NCI-H2171 (cell line): ENCODE data around the gene RETREG1.

ENCODE experiments used
- DNase-seq: peaks from one replicate; lab custom pipeline; 2025; lab: John Stamatoyannopoulos, UW

The RETREG1 gene

DNA sequence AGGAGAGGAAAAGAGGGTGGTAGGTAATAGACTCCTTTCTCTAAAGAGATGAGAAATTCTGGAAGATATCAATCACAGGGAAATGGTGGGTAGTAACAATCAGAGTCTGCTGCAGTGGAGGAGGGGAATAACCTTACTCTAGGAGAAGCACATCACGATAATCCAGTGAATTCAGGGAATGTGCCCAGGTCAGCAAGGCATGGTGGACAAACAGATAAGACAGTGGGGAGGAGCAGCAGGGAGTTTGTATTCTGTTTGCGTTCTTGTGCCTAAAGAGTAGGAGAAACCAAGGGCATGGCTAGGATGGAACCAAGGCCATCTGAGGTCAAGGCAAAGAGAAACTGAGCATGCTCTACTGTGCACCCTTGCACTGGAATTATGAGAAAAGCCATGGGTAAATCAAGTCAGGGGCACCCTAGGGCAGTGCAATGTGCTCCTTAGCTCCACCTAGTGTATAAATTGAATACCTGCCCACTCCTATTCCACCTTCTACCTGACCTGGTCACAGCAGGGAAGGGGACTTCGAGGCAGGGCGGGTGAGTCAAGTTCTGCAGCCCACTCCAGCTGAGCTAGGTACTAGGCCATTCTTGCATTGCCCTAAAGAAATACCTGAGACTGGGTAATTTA, 31.6 kb downstream of the RETREG1 start:
- no peak for DNase-seq

DNA sequence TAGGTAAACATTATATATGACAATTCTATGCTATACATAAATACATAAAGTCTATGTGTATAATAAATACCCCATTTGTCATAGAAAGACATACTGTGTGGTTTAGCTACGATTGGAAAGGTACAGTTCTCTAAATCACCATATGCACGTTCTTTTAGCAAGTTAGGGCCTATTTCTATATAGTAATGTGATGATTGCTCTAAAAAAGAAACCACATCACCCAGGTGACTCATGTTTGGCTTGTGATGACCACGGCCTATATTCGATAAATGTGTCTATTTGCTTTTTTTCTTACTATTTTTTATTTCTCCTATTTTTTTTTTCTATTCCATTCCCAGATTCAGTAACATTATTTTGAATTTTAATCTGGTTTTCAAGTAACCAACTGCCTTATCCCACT, 34.7 kb downstream of the RETREG1 start:
- DNase-seq = no peak

DNA sequence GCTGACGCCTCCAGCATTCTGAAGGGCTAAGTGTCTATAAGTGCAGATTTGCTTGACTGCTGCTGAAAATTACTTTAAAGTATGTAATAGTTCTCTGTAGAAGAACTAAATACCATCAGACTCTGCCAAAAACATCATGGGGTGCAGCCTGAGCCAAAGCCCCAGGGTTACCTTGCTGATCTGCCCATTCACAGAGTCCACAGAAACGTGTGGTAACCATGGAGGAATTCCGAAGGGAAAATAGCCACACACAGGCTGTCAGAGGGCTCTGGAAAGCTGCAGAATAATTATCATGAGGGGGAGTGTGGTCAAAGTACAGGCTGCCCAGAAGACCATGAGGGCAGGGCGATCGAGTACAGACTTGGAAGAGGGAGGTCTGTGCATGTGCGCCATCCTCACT, 36.4 kb downstream of the RETREG1 start:
- DNase-seq = no peak

DNA sequence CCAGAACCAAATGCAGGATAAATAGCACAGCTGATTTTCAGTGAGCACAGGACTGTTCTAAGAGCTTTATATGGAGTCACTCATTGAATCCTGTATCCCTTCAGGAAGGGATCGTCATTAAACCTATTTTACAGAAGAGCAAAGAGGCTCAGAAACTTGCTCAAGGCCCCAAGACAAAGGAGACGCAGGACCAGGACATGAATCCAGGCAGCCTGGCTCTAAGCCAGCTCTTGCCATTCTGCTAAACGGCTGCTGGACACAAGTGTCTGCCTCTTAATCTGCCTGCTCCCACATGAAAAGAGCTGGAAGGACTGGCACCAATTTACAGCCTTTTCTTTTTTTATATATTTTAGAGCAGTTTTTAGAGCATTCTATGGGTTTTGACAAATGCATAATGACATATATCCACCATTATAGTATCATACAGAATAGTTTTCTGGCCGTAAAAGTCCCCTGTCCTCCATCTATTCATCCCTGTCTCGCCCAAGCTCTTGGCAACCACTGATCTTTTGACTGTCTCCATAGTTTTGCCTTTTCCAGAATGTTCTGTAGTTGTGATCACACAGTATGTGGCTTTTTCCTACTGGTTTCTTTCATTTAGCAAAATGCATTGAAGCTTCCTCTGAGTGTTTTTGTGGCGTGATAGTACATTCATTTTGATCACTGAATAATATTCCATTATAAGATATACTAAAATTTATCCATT, 37.5 kb downstream of the RETREG1 start:
- no peak for DNase-seq

DNA sequence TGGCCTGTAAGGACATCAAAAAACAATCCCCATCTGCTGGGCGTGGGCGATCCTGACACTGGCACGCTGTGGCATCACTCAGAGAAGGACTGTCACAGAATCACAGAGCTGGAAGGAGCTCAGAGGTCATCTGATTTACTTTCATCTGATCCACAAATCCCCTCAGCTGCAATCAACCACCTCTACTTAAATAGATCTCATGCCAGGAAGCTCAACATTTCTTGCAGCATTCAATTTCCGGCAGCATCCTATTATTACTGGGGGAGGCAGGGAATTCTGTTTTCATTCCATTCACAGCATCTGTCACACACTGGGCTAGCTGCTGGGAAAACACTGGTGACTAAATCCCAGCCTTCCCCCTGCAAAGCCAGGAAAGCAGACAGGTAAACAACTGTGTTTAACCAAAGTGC, 38.3 kb downstream of the RETREG1 start:
- DNase-seq = peak; percentile 29

DNA sequence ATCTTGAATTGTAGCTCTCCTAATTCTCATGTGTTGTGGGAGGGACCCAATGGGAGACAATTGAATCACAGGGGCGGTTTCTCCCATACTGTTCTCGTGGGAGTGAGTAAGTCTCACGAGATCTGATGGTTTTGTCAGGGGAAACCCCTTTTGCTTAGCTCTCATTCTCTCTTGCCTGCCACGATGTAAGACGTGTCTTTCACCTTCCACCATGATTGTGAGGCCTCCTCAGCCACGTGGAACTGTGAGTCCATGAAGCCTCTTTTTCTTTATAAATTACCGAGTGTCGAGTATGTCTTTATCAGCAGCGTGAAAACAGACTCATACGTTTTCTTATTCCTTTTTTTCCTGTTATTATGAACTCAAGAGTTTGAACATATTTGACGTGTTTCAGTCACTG, 39.1 kb downstream of the RETREG1 start:
- DNase-seq = peak; percentile 13

DNA sequence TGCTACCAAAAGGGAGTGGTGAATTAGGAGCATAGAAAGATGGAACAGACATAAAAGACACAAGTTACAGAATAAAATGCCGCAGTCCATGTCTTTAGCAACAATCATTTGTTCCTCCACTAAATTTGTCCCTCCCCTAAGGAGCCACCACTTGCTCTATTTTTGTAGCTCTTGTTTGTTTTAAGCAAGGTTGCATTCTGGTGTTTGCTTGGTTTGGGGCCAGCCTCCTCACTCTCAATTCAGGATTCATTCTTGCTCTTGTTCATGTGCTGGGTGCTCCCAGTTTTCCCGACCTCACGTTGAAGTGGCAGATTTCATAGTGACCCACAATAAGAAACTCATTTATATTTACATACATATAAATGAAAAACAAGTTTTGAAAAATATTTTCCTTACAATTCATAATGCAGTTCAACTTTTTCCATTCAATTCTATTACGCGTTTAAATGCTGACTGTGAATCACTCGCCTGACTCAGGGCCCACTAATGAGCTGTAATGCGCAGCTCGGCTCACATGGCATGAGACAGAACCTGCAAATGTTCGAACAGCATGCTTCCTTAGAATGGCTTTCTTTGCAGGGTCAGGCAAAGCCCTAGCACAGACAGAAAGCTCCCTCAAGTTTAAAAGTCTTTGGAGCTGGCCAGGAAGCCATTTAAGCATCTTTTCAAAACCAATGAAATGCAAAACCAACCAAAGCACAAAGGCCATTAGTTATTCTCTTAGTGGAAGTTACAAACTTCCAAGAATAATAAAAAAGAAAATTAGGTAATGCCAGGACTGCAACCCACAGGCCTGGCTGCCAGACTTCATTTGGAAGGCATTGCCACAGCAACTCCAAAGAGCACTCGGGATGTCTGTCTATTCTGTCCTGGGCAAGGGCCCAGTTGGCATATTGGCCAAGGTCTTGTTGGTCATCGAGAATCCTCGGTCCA, 41.7 kb downstream of the RETREG1 start:
- DNase-seq = no peak

DNA sequence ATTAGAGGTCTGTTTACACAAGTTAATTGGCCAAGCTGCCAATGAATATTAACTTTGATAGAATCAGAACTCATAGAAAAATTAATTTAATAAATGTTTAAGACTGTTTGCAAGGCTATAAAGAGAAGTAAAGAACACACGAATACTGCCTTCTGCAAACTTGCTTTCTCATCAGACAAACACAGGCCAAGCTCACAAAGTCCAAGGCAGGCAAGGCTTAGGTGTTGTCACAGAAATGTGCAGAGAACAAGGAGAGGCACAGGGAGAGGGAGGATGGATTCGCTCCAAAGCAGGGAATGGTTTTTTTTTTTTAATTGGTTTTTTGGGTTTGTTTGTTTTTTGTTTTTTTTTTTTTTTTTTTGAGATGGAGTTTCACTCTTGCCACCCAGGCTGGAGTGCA, 43.4 kb downstream of the RETREG1 start:
- no peak for DNase-seq

DNA sequence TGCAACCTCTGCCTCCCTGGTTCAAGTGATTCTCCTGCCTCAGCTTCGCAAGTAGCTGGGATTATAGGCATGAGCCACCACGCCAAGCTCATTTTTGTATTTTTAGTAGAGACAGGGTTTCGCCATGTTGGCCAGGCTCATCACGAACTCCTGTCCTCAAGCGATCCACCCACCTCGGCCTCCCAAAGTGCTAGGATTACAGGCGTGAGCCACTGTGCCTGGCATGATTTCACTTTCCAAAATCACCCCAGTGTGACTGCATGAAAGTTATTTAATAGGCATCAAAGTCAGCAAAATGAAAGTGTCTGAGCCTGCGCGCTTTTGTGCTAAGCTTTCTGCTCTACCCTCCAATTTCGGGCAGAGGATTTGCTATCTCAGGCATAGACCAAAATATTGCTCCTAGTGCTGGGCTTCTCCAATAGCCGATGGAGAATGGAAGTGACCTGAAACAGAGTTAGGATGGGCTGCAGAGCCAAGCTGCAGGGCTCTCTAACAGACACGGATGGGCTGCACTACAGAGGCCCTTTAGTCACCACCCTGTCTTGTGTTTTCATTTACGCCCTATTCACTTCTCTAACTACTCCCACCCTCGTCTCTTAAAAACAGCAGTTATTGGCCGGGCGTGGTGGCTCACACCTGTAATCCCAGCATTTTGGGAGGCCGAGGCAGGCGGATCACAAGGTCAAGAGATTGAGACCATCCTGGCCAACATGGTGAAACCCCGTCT, 44.3 kb downstream of the RETREG1 start:
- no peak for DNase-seq

DNA sequence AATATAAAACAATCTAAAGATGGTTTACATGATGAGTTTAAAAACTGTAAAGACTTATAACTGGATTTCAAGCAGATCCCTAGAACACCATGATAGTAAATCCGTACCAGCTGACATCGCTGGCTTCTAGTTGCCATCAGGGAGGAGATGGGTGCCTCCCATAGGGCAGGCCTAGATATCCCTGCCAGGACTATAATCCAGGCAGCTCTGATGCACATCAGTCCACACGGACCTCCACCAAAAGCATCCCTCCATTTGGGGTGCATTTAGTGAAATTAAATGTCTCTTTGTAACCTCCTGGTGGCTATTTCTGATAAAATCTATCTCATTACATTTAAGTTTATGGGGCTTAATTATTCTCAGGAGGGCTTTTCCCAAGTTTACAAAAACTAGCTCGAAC, 45.8 kb downstream of the RETREG1 start:
- DNase-seq = no peak

DNA sequence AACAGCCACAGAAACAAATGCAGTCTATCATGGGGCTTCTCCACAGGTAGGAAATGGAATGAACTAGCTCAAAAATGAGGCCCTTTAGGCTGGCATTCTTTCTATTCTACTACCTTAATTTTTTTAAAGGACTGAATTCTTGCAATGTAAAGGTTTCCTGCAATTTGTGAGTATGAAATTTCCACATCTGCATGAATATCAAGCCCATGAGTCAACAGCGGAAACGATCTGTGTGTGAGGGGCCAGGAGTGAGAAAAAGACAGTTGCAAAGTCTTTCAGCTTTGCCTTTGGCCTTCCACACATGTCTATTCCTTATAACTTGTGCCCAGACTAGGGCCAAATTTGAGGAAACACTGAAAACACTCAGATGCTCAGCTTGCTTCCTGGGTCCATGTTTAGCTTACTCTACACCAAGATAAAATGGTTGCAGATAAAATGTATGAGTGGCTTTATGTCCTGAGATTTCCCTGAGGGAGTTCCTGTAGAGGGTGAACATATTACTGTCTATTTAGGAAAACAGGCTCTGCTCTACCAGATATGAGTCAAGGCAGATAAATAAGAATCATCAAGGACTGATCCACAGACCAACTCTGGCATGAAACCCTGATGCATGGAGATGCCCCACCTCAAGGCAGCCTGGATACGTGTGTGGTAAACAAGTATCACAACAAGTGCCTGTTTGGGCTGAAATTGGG, 46.5 kb downstream of the RETREG1 start:
- no peak for DNase-seq

DNA sequence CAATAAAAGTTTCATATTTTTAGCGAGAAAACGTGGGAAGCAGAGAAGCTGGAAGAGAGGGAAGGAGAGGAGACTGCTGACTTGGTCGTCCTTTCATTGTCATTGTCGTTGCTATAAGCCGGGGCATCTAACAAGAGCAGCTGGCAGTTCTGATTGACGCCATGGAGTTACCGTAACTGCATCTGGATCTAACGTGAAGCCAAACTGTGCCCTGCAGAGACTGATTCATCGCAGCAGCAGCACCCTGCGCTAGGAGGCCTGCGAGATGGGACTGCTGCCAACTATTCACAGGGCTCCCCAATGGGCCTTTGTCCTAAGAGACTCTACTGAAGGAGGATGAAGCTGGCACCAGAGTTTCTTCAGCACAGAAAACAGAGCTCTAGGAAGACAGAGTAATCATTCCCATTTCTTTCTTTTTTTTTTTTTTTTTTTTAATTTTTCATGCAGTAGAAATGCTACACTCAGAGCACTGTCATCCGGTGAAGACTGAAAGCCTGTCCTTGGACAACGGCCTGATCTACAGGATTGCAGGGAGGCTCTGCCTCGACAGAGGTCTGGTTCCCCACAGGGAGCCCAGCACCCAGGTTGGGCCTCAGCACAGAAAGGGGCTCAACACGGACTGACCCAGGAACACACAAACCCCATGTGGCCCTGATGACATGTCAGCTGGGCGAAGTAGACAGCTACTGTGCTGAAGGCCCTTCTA, 47.8 kb downstream of the RETREG1 start:
- DNase-seq = peak; percentile 81

DNA sequence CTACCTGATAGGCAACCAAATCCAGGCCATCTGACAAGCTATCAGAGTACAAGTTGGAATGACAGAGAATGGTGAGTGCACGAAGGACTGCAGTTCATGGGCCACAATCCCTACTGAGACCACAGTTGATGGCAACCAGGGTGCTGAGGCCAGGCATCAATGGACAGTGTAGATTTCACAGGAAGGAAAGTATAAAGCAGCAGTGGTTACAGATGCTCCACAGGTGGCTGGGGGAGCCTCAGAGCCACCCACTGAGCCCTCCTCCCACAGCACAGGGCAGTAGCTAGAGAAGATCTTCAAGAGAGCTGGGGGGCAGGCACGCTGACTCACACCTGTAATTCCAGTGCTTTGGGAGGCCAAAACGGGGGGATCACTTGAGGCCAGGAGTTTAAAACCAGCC, 49.4 kb downstream of the RETREG1 start:
- no peak for DNase-seq

DNA sequence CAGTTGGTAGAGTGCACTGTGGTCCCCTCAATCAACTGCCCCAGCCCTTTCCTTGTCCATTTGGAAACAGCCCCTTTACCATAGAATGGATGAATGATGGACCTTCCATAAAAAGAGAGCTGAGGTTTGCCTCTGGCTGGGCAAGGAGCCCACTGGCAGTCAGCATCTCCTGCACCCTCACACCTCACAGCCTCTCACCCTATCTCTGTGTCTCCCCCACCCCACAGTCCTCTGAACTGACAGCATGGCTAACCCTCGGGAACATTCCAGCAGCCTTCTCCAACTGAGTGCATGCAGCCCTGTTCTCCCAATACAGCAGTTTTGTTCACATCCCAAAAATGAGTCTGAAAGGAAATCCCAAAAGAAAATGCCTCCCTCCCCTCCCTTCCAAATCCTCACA, 51.7 kb downstream of the RETREG1 start:
- no peak for DNase-seq

DNA sequence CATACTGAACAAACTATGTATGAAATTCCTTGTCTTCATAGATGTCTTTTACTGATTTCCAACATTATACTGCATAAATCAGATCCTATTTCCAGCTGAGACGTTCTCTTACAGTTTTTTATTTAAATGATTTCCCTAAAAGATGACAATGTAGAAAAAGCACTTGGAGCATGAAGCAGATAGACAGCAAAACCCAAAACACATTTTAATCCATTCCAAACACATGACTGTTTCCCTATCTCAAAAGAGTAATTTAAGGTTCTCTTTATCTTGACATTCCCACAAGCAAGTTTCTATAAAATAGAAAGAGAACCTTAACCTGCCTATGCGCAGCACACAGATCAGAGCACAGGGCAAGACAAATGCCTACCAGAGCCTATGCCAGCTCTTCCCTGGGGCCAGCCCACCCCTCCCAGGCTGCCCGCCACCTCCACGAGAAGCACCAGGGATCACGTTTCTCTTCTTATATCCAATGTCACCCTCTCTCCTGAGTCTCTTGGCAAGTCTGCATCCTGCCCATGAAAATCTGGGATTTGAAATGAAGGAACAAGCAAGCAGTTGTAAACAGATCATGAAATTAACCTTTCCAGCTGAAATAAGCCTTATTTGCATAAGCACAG, 52.4 kb downstream of the RETREG1 start:
- DNase-seq = peak; percentile 70

DNA sequence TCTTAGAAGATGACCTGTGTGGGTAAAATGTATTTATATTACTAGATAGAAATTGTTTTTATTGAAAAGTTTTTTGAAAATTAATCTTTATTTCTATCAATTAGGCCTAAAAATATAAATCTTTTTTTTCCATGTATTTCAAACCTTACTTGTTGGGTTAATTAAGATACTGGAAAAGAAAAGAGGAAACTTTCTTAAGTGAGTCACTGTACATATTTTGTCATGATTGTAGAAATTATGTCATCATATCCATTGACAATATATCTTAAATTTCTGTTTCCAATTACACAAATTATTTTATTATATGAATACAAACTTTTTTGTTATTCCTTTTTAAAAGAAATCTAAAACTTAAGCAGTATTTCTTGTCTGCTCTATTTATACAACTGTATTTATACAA, 53.1 kb downstream of the RETREG1 start:
- DNase-seq = no peak

DNA sequence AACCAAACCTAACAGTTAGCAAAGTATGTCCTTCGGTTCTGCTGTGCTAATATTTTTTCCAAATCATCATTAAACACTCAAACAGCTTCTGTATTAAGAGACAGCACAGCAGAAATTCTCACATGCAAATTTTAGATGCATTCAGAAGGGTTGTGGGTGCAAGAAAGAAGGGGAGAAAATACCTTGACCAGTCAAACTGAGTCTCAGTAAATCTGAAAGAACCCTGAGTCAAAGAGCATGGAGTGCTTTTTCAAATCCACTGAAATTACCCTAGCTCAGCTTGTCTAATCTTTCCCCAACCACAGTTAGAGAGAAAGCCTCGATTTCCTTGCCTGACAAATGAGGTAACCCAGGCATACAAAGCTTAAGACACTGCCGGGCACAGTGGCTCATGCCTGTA, 55.1 kb downstream of the RETREG1 start:
- no peak for DNase-seq

DNA sequence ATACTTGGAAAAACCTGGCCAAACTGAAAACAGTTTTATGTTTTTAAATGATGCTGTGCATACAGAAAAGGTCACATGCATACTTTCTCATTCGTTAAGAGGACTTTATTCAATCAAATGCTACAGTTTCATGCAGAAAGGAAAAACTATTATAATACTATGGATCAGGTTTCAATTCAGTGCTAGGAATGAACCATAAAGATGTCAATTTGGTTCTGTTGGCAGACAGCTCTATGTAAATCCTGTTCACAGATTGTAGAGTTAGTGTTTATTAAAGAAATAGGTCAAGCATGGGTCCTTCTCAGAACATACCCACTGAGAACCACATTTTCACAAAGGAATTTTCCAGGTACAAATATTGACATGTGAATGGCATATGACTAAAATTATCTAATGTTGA, 57.1 kb downstream of the RETREG1 start:
- DNase-seq = no peak

DNA sequence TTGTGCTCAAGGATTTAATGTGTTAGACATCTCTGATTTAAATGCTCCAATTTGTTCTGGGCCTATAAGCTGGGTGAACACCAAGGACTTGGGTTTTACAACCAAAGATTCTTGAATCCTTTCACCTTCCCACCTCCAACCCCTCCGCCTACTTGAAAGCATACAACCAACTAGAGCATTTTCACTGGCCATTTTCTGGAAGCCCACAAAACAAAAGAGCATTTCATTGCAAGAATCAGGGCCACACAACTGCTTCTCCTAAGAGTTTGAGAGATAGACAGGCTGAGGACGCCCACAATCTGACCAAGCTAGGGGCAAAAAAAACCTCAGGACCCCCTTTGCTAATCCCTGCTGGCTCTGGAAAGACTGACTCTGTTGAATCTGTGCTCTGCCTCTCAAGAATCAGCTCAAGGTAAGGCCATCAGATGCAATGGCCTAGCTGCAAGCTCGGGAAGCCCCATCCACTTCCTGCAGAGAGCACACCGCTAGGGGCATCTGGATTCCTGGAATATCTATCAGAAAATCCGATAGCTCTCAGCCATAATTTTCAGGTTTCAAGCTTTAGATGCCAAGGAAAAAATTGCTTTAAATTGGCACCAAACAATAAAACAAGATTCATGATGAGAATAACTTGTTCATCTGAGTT, 57.7 kb downstream of the RETREG1 start:
- no peak for DNase-seq

DNA sequence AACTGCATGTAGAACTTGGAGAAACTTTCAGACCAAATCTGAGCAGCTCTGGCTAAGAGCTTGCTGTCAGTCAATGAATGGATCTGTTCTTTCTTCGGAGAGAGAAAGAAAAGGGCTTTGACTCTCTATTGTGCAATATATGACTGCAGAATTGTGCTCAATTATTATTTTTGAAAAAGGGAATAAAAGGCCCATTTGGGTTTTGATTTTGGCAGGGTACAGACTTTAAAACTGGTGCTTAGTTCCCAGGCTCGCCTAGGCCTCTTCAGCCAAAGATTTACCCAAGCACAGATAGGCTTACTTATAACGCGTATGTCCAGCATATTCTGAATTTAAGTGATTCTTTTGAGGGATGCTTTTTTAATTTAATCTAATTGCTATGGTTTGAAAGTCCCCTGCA, 59.3 kb downstream of the RETREG1 start:
- no peak for DNase-seq
